HG03139 (cell line): ENCODE results near the gene PZP.

Source experiments
- ATAC-seq: cut with Tn5 transposase; IDR thresholded peaks from one replicate; pipeline ENCODE4 v1.9.1; 2021; ENCODE audit not compliant: unreplicated experiment

Gene PZP

DNA sequence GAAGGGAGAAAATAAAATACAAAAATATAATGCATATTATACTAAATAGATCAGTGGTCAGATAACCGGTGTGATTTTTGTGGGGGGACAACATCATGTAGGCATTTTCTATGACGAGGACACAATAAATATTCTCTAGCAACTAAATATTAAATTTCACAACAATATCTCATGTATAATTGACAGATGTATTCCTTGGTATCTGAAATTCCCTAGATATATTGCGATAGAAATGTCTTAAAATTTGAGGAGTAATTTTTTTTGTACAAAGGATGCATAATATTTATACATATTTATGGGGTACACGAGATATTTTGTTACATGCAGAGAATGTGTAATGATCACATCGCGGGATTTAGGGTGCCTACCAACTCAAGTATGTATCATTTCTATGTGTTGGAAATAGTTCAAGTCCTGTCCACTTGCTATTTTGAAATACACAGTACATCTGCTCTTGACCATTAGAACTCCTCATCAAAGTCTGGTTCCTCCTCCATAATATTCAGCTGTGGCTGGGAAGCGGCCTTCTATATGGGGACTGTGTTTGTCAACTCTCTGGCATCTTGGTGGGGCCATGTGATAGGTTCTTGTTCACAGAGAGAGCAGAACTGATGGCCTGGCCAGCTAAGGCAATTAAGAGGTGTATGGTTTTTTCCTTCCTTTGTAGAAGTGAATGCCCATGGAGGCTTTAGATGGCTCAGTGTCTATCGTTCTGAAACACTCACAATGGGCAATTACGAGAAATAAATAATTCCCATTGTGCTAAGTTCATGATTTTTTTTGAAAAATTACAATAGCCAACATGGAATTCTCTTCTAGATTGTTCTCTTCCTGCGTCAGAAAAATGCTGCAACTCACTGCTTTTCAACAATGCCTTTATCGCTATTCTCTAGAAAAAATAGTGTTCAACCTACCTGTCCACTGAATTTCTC lies 101.3 kb downstream of the PZP start:
- no peak for ATAC-seq

DNA sequence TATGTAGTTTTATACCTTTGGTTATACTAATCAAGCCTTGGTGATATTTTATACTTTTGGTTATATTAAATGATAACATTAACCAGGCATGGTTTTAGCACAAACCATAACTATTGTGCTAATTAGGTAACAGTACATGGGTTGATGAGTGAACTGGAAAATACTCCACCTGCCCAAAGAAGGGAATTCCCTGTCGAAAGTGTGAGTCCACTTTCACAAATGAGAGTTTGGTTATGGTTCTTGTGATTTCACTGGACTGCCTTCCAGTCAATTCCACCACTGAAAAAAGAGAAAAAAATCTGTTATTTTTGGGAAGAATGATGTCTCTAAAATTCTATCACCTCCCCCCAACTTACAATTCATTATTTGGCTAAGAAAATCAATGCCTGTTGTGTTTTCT lies 102.1 kb downstream of the PZP start:
- ATAC-seq = no peak

DNA sequence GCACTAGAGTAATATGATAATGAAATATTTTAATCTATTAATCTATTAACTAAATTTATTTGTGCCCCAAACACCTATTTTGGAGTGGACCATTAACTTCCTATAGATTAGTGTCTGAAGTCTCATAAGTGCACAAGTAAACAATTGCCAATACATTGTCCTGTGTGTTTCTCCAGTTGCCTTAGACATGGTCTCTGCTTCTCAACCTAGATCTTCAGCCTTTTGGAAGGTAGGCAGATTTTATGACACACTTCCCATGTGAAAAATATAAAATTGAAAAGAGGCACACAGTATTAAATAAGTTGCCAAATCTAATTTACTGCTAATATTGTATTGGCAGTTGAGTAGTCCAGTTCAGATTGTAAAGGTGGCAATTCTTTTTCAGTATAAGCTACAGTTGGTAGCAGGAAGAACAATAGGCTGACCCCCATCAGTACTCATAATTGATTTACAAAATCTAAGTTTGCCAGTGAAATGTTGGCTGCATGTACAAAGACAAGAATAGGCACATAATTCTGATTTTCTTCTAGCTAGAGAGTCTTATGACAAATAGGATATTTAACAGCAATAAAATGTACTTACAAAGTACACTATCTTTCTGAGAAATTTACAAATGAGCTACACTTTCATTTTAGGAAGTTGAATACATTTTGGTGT lies 103.3 kb downstream of the PZP start:
- no peak for ATAC-seq

- ATAC-seq = no peak
Measured at GRCh38 chr12:9104087-9104486, 104.1 kb downstream of the PZP start.

GRCh38 chr12:9103050-9103849 lies 104.9 kb downstream of the PZP start:
- no peak for ATAC-seq

DNA sequence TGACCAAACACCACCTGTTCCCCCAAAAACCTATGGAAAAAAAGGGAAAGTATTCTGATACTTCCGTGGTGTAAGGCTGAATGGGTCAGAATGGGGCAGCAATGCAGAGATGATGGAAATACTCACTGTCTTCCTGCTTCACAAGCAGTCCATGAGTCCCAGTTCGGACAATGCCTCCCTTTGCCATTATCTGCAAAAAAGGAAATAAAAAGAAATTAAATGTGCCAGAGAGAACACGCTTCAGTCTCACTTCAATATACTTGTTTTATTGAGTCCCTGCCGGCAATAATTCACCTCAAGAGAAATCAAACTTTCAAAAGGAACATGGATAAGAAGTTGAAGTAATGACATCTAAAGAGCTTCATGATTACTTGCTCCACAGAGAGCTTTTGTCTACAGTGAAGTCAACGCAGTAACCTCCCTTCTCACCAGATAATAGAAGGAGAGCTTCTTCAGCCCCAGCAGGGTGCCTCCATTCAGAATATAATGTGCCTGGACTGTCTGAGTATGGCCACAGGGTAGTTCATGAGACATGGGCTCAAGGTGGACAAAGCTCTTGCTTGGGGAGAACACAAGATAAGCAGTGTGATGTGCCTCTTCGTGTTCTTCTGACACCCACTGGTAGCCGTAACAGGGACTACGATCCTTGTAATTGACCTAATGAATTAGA lies 107.0 kb downstream of the PZP start:
- ATAC-seq = no peak

GRCh38 chr12:9099552-9100190 lies 108.5 kb downstream of the PZP start:
- ATAC-seq = no peak
